Neural progenitor cell (in vitro differentiated cells): ENCODE measurements around the gene PLCL1. TPM values are rescaled to one million over a fixed set of nuclear protein-coding genes. Genes with fewer than 3 reads are reported as not detected.

Experiments used
- DNase-seq: peaks from one replicate; pipeline ENCODE4 v3.0.0-alpha.2; 2016; ENCODE audit warnings: low spot score
- H2AFZ ChIP-seq: fragments of 200-600 bp; sonication (generic); replicated peaks from 2 replicates; pipeline ENCODE4 v1.6.1; 2016; ENCODE audit warnings: antibody characterized with exemption
- H3F3A ChIP-seq: fragments of 200-600 bp; sonication (generic); 2 replicates; pipeline ENCODE4 v1.6.1; 2016; ENCODE audit warnings: antibody characterized with exemption, low read depth
- H3K27ac ChIP-seq: fragments of 200-600 bp; sonication (generic); 2 replicates; pipeline ENCODE4 v1.5.1; 2016; ENCODE audit warnings: mild to moderate bottlenecking
- H3K27me3 ChIP-seq: fragments of 200-600 bp; sonication (generic); 2 replicates; pipeline ENCODE4 v1.6.1; 2016; ENCODE audit warnings: mild to moderate bottlenecking, moderate library complexity
- H3K36me3 ChIP-seq: fragments of 200-600 bp; sonication (generic); 2 replicates; pipeline ENCODE4 v1.5.1; 2016
- H3K4me1 ChIP-seq: fragments of 200-600 bp; sonication (generic); 2 replicates; pipeline ENCODE4 v1.6.1; 2016; ENCODE audit warnings: mixed run types
- H3K4me2 ChIP-seq: fragments of 200-600 bp; sonication (generic); 2 replicates; pipeline ENCODE4 v1.6.1; 2016
- H3K4me3 ChIP-seq: fragments of 200-600 bp; sonication (generic); 2 replicates; pipeline ENCODE4 v1.5.1; 2016
- H3K79me2 ChIP-seq: fragments of 200-600 bp; sonication (generic); 2 replicates; pipeline ENCODE4 v1.6.1; 2016; ENCODE audit warnings: low read depth
- H3K9ac ChIP-seq: fragments of 200-600 bp; sonication (generic); 2 replicates; pipeline ENCODE4 v1.6.1; 2016
- H3K9me3 ChIP-seq: fragments of 200-600 bp; sonication (generic); 2 replicates; pipeline ENCODE4 v1.5.1; 2016; ENCODE audit warnings: low read depth
- H4K20me1 ChIP-seq: fragments of 200-600 bp; sonication (generic); 2 replicates; pipeline ENCODE4 v1.6.1; 2016; ENCODE audit warnings: low read depth
- H3K27ac Mint-ChIP-seq: 3 replicates; pipeline ENCODE4 v1.8.0; 2021; ENCODE audit warnings: mixed read lengths
- H3K27me3 Mint-ChIP-seq: 2 replicates; pipeline ENCODE4 v1.8.0; 2022; ENCODE audit warnings: low read depth, mild to moderate bottlenecking, inconsistent platforms, moderate library complexity, mixed read lengths; ENCODE audit not compliant: insufficient read depth
- H3K36me3 Mint-ChIP-seq: 3 replicates; pipeline ENCODE4 v1.8.0; 2021; ENCODE audit warnings: mixed read lengths
- H3K4me1 Mint-ChIP-seq: 3 replicates; pipeline ENCODE4 v1.8.0; 2021; ENCODE audit warnings: mixed read lengths
- H3K4me3 Mint-ChIP-seq: 3 replicates; pipeline ENCODE4 v1.8.0; 2021; ENCODE audit warnings: mild to moderate bottlenecking, moderate library complexity, mixed read lengths
- H3K9me3 Mint-ChIP-seq: 3 replicates; pipeline ENCODE4 v1.8.0; 2020; ENCODE audit warnings: mixed read lengths
- EZH2 ChIP-seq: fragments of 200-600 bp; sonication (generic); IDR thresholded peaks from 2 replicates; pipeline ENCODE4 v1.6.1; 2017; ENCODE audit warnings: antibody characterized with exemption, mild to moderate bottlenecking, moderate library complexity
- EZH2phosphoT487 ChIP-seq: fragments of 200-600 bp; sonication (generic); IDR thresholded peaks from 2 replicates; pipeline ENCODE4 v1.6.1; 2017; ENCODE audit warnings: antibody characterized with exemption
- total RNA-seq: library from RNA; depleted of rRNA; stranded (reverse); fragments of >200 nt; gene quantifications from 2 replicates; pipeline ENCODE4 v1.2.3, GENCODE V29; 2015; ENCODE audit warnings: low replicate concordance
- TF ChIP-seq, protein P1 (sequence below): fragments of 200-600 bp; sonication (generic); IDR thresholded peaks from 2 replicates; pipeline ENCODE4 v1.5.1; 2017; ENCODE audit warnings: antibody characterized with exemption, mild to moderate bottlenecking

Gene PLCL1
- total RNA-seq, 1 donor from 2014 or later = 0.41 TPM

DNA sequence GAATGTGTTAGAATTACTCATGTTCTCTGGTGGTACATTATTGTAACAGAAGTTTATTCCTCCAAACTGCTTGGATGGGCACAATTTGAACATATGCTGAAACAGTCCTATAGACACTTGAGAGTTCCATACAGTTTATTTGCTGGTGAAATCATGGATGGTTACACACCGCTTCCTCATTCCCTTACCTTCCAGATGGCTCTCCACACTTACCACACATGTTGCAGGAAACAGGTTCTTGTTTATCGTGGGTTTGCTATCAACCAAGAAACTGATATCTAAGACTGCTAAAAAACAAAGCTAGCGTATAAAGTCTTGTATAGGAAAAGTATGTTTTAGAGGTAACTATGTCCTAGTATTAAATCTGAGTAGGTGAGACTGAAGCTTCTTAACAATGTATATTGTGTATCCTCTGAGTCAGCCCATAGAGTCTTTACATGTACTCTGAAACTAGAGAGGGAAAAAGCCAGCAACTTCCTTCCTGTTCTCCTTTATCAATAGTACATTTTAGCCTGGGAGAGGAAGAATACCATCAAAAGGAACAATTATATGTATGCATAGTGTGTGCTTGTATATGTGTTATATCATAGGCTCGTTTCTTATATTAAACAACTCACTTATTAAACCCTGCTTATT, 313.1 kb downstream of the PLCL1 start:
- Histone ChIP-seq H4K20me1 (no peaks in the 10 kb centered on the region), H3K79me2 (no peaks in the 10 kb centered on the region), H3K9ac (no peak overlapping the region), H2AFZ (no peak overlapping the region), H3K27ac (no peak overlapping the region), H3K9me3 (no peaks in the 10 kb centered on the region), H3K4me2 (no peak overlapping the region), H3K4me3 (no peak overlapping the region), H3K4me1 (no peaks in the 10 kb centered on the region), H3F3A (no peaks in the 10 kb centered on the region), H3K36me3 (no peaks in the 10 kb centered on the region), H3K27me3 (no peaks in the 10 kb centered on the region)
- H3K4me3 Mint-ChIP-seq = no peak overlapping the region
- no peaks in the 10 kb centered on the region for H3K4me1 Mint-ChIP-seq
- no peaks in the 10 kb centered on the region for H3K9me3 Mint-ChIP-seq
- H3K36me3 Mint-ChIP-seq = no peaks in the 10 kb centered on the region
- H3K27ac Mint-ChIP-seq = no peak overlapping the region
- H3K27me3 Mint-ChIP-seq = no peaks in the 10 kb centered on the region
- TF ChIP-seq EZH2 (no peak), EZH2phosphoT487 (no peak)
- TF ChIP-seq, protein P1, sequence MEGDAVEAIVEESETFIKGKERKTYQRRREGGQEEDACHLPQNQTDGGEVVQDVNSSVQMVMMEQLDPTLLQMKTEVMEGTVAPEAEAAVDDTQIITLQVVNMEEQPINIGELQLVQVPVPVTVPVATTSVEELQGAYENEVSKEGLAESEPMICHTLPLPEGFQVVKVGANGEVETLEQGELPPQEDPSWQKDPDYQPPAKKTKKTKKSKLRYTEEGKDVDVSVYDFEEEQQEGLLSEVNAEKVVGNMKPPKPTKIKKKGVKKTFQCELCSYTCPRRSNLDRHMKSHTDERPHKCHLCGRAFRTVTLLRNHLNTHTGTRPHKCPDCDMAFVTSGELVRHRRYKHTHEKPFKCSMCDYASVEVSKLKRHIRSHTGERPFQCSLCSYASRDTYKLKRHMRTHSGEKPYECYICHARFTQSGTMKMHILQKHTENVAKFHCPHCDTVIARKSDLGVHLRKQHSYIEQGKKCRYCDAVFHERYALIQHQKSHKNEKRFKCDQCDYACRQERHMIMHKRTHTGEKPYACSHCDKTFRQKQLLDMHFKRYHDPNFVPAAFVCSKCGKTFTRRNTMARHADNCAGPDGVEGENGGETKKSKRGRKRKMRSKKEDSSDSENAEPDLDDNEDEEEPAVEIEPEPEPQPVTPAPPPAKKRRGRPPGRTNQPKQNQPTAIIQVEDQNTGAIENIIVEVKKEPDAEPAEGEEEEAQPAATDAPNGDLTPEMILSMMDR = no peak
- no peak for DNase-seq

DNA sequence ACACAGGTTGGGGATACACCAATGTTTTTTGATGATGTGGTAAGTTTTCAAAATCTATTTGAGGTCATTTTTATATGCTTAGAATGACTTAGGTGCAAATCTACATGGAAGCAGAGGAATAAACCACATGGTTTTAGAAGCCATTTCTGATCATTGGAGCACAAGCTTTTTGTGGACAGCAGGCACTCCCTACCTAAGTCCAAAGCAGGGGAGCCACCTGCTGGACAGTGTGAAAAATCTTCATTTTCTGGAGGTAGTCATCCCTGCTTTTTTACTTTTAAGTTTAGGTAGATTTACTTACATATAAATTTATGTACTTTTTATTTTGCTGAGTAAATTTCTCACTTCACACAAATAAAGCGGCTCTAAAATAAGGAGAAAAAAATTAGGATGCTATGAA, 323.2 kb downstream of the PLCL1 start:
- Histone ChIP-seq H3K9me3 (no peaks in the 10 kb centered on the region), H3K4me2 (no peak overlapping the region), H3K27me3 (no peaks in the 10 kb centered on the region), H3K36me3 (no peaks in the 10 kb centered on the region), H4K20me1 (no peaks in the 10 kb centered on the region), H3K4me1 (no peaks in the 10 kb centered on the region), H3K27ac (no peak overlapping the region), H3F3A (no peaks in the 10 kb centered on the region), H3K9ac (no peak overlapping the region), H3K4me3 (no peak overlapping the region), H2AFZ (no peak overlapping the region), H3K79me2 (no peaks in the 10 kb centered on the region)
- Mint-ChIP-seq H3K4me1 (no peaks in the 10 kb centered on the region), H3K9me3 (no peaks in the 10 kb centered on the region), H3K4me3 (no peak overlapping the region), H3K27me3 (peaks cover 2% of the 10 kb centered on the region), H3K27ac (no peak overlapping the region), H3K36me3 (no peaks in the 10 kb centered on the region)
- peak; percentile 81 for DNase-seq
- TF ChIP-seq, protein P1 = peak; percentile 86
- TF ChIP-seq EZH2 = no peak

- no peak overlapping the region for H3K4me2 ChIP-seq
- H3K27me3 ChIP-seq = no peaks in the 10 kb centered on the region
- H3K4me1 ChIP-seq = no peaks in the 10 kb centered on the region
- Mint-ChIP-seq H3K36me3 (no peaks in the 10 kb centered on the region), H3K27me3 (peaks cover 2% of the 10 kb centered on the region), H3K4me3 (no peak overlapping the region), H3K27ac (no peak overlapping the region), H3K4me1 (no peaks in the 10 kb centered on the region), H3K9me3 (no peaks in the 10 kb centered on the region)
- no peaks in the 10 kb centered on the region for H3F3A ChIP-seq
- TF ChIP-seq EZH2 (no peak), EZH2phosphoT487 (no peak)
- TF ChIP-seq, protein P1 = no peak
- no peak overlapping the region for H2AFZ ChIP-seq
- no peaks in the 10 kb centered on the region for H4K20me1 ChIP-seq
- no peak overlapping the region for H3K4me3 ChIP-seq
- H3K9me3 ChIP-seq = no peaks in the 10 kb centered on the region
- no peaks in the 10 kb centered on the region for H3K79me2 ChIP-seq
- H3K36me3 ChIP-seq = no peaks in the 10 kb centered on the region
- DNase-seq = no peak
- H3K9ac ChIP-seq = no peak overlapping the region
- no peak overlapping the region for H3K27ac ChIP-seq
Observed at GRCh38 chr2:198129609-198130008, 325.2 kb downstream of the PLCL1 start.
